Measurements from ENCODE around the gene HIVEP3.

- TF ChIP-seq CTCF (IDR thresholded peaks at IDR 0.05) = no peak
- TF ChIP-seq POLR2A (IDR thresholded peaks at IDR 0.05) = no peak
These were observed 449.0 kb downstream of the HIVEP3 start for GRCh38 chr1:41469706-41470105.

Data from right lobe of liver (tissue), 4 donors.